ENCODE results near the gene SNX22. TPM values are rescaled to one million over a fixed set of nuclear protein-coding genes. Genes with fewer than 3 reads are reported as not detected.

Gene SNX22
- total and polyA plus RNA-seq, 9 of the 15 experiments (the other 6 are each of a cell fraction or from before 2014, with no cell fraction given), result 0.91 to 3.0 (median 2.0) TPM

DNA sequence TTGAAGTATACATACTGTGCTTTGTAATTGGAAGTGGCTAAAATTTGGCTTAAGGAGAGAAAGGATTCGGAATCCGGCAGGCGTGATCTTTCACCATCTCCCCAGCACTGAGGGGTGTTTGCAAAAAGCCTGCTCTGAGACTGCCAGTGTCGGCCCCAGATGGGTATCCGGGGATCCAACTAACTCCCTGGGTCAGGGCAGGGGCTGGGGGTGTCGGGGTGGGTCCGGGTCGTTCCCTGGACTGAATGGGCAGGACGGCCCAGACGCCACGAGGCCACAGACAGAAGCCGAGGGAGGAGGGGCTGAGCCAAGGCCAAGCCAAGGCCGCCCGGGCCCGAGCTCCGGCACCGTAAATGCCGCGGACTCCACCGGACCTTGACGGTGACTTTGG is 10.9 kb downstream of the SNX22 start (continued):
- TF ChIP-seq, protein P1, sequence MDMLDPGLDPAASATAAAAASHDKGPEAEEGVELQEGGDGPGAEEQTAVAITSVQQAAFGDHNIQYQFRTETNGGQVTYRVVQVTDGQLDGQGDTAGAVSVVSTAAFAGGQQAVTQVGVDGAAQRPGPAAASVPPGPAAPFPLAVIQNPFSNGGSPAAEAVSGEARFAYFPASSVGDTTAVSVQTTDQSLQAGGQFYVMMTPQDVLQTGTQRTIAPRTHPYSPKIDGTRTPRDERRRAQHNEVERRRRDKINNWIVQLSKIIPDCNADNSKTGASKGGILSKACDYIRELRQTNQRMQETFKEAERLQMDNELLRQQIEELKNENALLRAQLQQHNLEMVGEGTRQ (CRISPR knock-in tag; IDR thresholded peaks at IDR 0.05), result peak; percentile 21; the same call in 1 of the 2 replicates
- no peak for TF ChIP-seq CREM (IDR thresholded peaks at IDR 0.05; ENCODE audit: low read depth)
- TF ChIP-seq NCOA1 (IDR thresholded peaks at IDR 0.05; ENCODE audit: low read depth), result 0 out of 2 replicates have a peak, but pooled peaks have one; percentile 64
- TF ChIP-seq, protein P2, sequence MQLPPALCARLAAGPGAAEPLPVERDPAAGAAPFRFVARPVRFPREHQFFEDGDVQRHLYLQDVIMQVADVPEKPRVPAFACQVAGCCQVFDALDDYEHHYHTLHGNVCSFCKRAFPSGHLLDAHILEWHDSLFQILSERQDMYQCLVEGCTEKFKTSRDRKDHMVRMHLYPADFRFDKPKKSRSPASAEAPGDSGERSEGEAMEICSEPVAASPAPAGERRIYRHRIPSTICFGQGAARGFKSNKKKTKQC (CRISPR knock-in tag; IDR thresholded peaks at IDR 0.05), result 0 out of 2 replicates have a peak, but pooled peaks have one; percentile 32
- TF ChIP-seq PPARD (CRISPR knock-in tag; IDR thresholded peaks at IDR 0.05), result no peak
- TF ChIP-seq KLF13 (tag; IDR thresholded peaks at IDR 0.05; ENCODE audit: borderline replicate concordance, low read depth), result no peak
- TF ChIP-seq ZNF778 (CRISPR knock-in tag; IDR thresholded peaks at IDR 0.05), result no peak

DNA sequence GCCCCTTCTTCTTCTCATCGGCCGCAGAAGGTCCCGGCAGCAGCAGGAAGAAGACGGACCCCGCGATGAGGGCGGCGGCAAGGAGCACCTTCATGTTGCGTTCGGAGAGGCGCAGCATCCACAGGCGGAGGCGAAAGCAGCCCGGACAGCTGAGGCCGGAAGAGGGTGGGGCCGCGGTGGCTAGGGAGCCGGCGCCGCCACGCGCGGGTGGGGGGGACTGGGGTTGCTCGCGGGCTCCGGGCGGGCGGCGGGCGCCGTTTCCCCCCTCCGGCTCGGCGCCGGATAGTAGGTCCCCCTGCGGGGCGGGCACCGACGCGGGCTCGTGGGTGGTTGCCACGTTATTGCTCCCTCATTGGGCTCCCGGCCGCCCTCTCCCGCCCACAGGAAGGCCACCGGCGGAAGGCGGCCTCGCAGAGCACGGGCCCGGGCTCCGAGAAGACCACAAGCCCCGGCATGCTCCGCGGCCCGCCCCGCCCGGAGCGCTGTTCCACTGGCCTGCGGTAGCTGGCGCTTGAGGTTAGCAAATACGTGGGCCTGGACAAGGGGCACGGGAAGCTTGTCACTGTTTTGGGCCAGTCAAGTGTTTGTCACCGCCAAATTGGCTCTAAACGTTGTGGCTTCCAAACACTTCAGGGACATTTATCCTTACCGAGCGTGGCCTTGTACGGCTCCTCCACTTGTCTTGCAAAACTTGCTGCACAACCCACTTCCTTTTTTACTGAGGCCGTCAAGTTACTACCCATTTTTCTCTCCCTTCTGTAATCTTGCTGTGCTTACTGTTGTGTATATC is 11.5 kb downstream of the SNX22 start, which contains the start of gene PPIB:
PPIB (minus strand) TSS at position 154 of the 790 bp plus-strand sequence; CDS start at position 118, 36 bp downstream.
- in situ Hi-C loops (cut with MboI) (no loop called here), intact Hi-C loops (cut with micrococcal nuclease) (loop anchor here (1.0 to 5.0 kb wide), 3 partner anchors 44 to 565 kb away; partner anchors contain the start of gene CSNK1G1)
- Histone ChIP-seq H3K4me3 (peak within 1 kb of the TSS; percentile 92), H3K27ac (ENCODE audit: extremely low read depth, low read depth, low read length) (peak within 1 kb of the TSS; percentile 93), H3K4me1 (replicated peaks in 1 of 2; ENCODE audit: control insufficient read depth in 2 of 2, insufficient read depth in 2 of 2, low read length in 2 of 2) (peaks cover 16 to 27% of the 10 kb centered on the region in 2 experiments; a peak in 3 of 5 replicates), H2AFZ (ENCODE audit: low read depth, low read length) (peak within 1 kb of the TSS; percentile 99), H3K9me1 (ENCODE audit: control insufficient read depth, insufficient read depth, low read length) (no peaks in the 10 kb centered on the region), H3K79me2 (ENCODE audit: control insufficient read depth, insufficient read depth, low read length) (peaks cover 44% of the 10 kb centered on the region), H3K9me3 (replicated peaks; ENCODE audit: control insufficient read depth, insufficient read depth, low read depth, low read length) (no peaks in the 10 kb centered on the region), H3K4me2 (ENCODE audit: insufficient read depth, low read length) (peak within 1 kb of the TSS; percentile 97), H4K20me1 (replicated peaks; ENCODE audit: control insufficient read depth, insufficient read depth, low read length) (no peaks in the 10 kb centered on the region), H3K27me3 (ENCODE audit: control insufficient read depth in 2 of 2, insufficient read depth in 2 of 2, low read length in 2 of 2) (no peaks in the 10 kb centered on the region), H3K36me3 (ENCODE audit: control insufficient read depth, insufficient read depth, low read length) (peaks cover 40% of the 10 kb centered on the region), H3K9ac (ENCODE audit: insufficient read depth in 1 of 2, low read depth in 2 of 2, low read length in 2 of 2) (peak within 1 kb of the TSS; percentile 94 to 96)
- WGBS (ENCODE audit: insufficient coverage, low coverage, missing lambda C conversion rate), result under 1% methylated on average over 35 of the region's 69 CpGs
- BruUV-seq (replicated peaks), result no TSS peak
- FAIRE-seq (peak; percentile 87), ATAC-seq (peak; percentile 98), DNase-seq (ENCODE audit: extremely low read depth in 1 of 4, low spot score in 3 of 4) (peak; percentile 95 to 98 (median 96))
- ChIA-PET CTCF (ENCODE audit: low intra/inter-chr PET ratio) (interaction anchor here (0.7 to 2.5 kb wide), 2 partner anchors 518 to 919 kb away, joined by 3 to 15 read pairs; no protein-coding TSS in a partner anchor), POLR2A (interaction anchor here (0.6 to 3.8 kb wide), 18 partner anchors 9 to 824 kb away, joined by 3 to 36 read pairs (median 4); partner anchors contain the start of genes CIAO2A, CSNK1G1 and TRIP4)
- TF ChIP-seq YBX1 (IDR thresholded peaks at IDR 0.05), result no peak
- TF ChIP-seq ZNF445 (CRISPR knock-in tag; IDR thresholded peaks at IDR 0.05; ENCODE audit: low read depth), result no peak
- peak; percentile 64 for TF ChIP-seq HNRNPLL (IDR thresholded peaks at IDR 0.05; ENCODE audit: low read depth, low read length, poor library complexity, severe bottlenecking)
- no peak for TF ChIP-seq MYBL2 (IDR thresholded peaks at IDR 0.05; ENCODE audit: low read depth)
- no peak for TF ChIP-seq MYBL2 (CRISPR knock-in tag; IDR thresholded peaks at IDR 0.05; ENCODE audit: borderline replicate concordance)
- no peak for TF ChIP-seq ZNF668 (CRISPR knock-in tag; IDR thresholded peaks at IDR 0.05)
- peak; percentile 95 for TF ChIP-seq JUND (IDR thresholded peaks at IDR 0.05; ENCODE audit: borderline replicate concordance, low read depth, low read length)
- TF ChIP-seq JUND (tag; IDR thresholded peaks at IDR 0.05; ENCODE audit: borderline replicate concordance, low read depth, low read length), result peak; percentile 47; the same call in 1 of the 3 replicates
- peak; percentile 74 for TF ChIP-seq SMARCE1 (IDR thresholded peaks at IDR 0.05)

Measured in K562 (cell line).